PC-3 (cell line): Measurements from ENCODE around the gene ABL1. TPM values are rescaled to one million over a fixed set of nuclear protein-coding genes. Genes with fewer than 3 reads are reported as not detected.

Experiments
- ATAC-seq: fragments of 200-7000 bp; cut with Tn5 transposase; 2 replicates; pipeline ENCODE4 v1.9.1; 2020; ENCODE audit warnings: mild to moderate bottlenecking, moderate library complexity
- BruUV-seq: library from RNA; stranded (reverse); fragments of 400-500 nt; replicated peaks from 2 replicates; lab custom pipeline; 2021; lab: Mats Ljungman, UMichigan
- CTCF ChIA-PET: fragments of 300-600 bp; sonication (Branson Sonifier 250); formaldehyde crosslinking; loops from one replicate; lab custom pipeline; 2022; ENCODE audit warnings: antibody characterized with exemption; lab: Charles Lee
- POLR2A ChIA-PET: fragments of 300-600 bp; sonication (Branson Sonifier 250); formaldehyde crosslinking; loops from one replicate; lab custom pipeline; 2022; ENCODE audit warnings: antibody characterized with exemption; ENCODE audit not compliant: unreplicated experiment; lab: Charles Lee
- DNase-seq: peaks from one replicate; pipeline ENCODE4 v3.0.0-alpha.2; 2015
- H2AFZ ChIP-seq: fragments of 300-600 bp; sonication (generic); 2 replicates; pipeline ENCODE4 v1.6.0; 2016; ENCODE audit warnings: antibody characterized with exemption, low read length
- H3F3A ChIP-seq: fragments of 300-600 bp; sonication (generic); one replicate; pipeline ENCODE4 v1.6.0; 2017; ENCODE audit warnings: antibody characterized with exemption, low read length, control low read depth, mild to moderate bottlenecking; ENCODE audit not compliant: unreplicated experiment
- H3K27ac ChIP-seq: fragments of 300-600 bp; sonication (generic); 2 replicates; pipeline ENCODE4 v1.5.1; 2016; ENCODE audit warnings: mild to moderate bottlenecking, low read length
- H3K27me3 ChIP-seq: fragments of 300-600 bp; sonication (generic); 2 replicates; pipeline ENCODE4 v1.6.1; 2016; ENCODE audit warnings: low read length, mixed read lengths
- H3K36me3 ChIP-seq: fragments of 300-600 bp; sonication (generic); 2 replicates; pipeline ENCODE4 v1.6.1; 2016; ENCODE audit warnings: low read depth, mixed run types, low read length, mixed read lengths
- H3K4me1 ChIP-seq: fragments of 300-600 bp; sonication (generic); 2 replicates; pipeline ENCODE4 v1.5.1; 2016; ENCODE audit warnings: low read length; ENCODE audit not compliant: insufficient read depth
- H3K4me2 ChIP-seq: fragments of 300-600 bp; sonication (generic); 2 replicates; pipeline ENCODE4 v1.6.0; 2016; ENCODE audit warnings: low read length
- H3K4me3 ChIP-seq: fragments of 300-600 bp; sonication (generic); 2 replicates; pipeline ENCODE4 v1.5.1; 2016; ENCODE audit warnings: mild to moderate bottlenecking, low read length, mixed read lengths
- H3K79me2 ChIP-seq: fragments of 300-600 bp; sonication (generic); 2 replicates; pipeline ENCODE4 v1.6.1; 2017; ENCODE audit warnings: low read length, mixed read lengths
- H3K9ac ChIP-seq: fragments of 300-600 bp; sonication (generic); 2 replicates; pipeline ENCODE4 v1.6.0; 2016; ENCODE audit warnings: mild to moderate bottlenecking, low read length
- H3K9me2 ChIP-seq: fragments of 300-600 bp; sonication (generic); replicated peaks from 2 replicates; pipeline ENCODE4 v1.6.1; 2016; ENCODE audit warnings: mixed run types, low read length, mixed read lengths
- H3K9me3 ChIP-seq: fragments of 300-600 bp; sonication (generic); 2 replicates; pipeline ENCODE4 v1.6.1; 2016; ENCODE audit warnings: low read length, mixed read lengths
- H4K20me1 ChIP-seq: fragments of 300-600 bp; sonication (generic); 2 replicates; pipeline ENCODE4 v1.6.1; 2016; ENCODE audit warnings: low read length, mixed read lengths
- CTCF ChIP-seq: fragments of 300-600 bp; sonication (generic); conservative IDR thresholded peaks from 2 replicates; pipeline ENCODE4 v1.5.1; 2017; ENCODE audit warnings: antibody characterized with exemption, low read depth, mild to moderate bottlenecking, low read length
- EZH2 ChIP-seq: fragments of 300-600 bp; sonication (generic); IDR thresholded peaks from one replicate; pipeline ENCODE4 v1.6.1; 2017; ENCODE audit warnings: antibody characterized with exemption, mild to moderate bottlenecking, low read length; ENCODE audit not compliant: unreplicated experiment
- EZH2phosphoT487 ChIP-seq: fragments of 300-600 bp; sonication (generic); IDR thresholded peaks from 2 replicates; pipeline ENCODE4 v1.6.1; 2018; ENCODE audit warnings: mild to moderate bottlenecking, antibody characterized with exemption, low read length, borderline replicate concordance
- intact Hi-C: fragments of 100-400 bp; cut with micrococcal nuclease; formaldehyde crosslinking; loops from 2 replicates; pipeline ENCODE4 v1.9.0; 2023
- total RNA-seq: library from RNA; depleted of rRNA; stranded (reverse); fragments of >200 nt; gene quantifications from 2 replicates; pipeline ENCODE4 v1.2.3, GENCODE V29; 2014

ABL1 gene
- total RNA-seq, 1 experiment from 2014 or later = 22.8 TPM

- H3K4me2 ChIP-seq = no peak overlapping the region
- ATAC-seq (no peak), DNase-seq (no peak)
- H4K20me1 ChIP-seq = no peaks in the 10 kb centered on the region
- H2AFZ ChIP-seq = no peak overlapping the region
- H3K79me2 ChIP-seq = no peaks in the 10 kb centered on the region
- ChIA-PET CTCF (no interaction called here), POLR2A (no interaction called here)
- no TSS peak for BruUV-seq
- H3K9me3 ChIP-seq = no peaks in the 10 kb centered on the region
- H3K27me3 ChIP-seq = no peaks in the 10 kb centered on the region
- H3K9ac ChIP-seq = no peak overlapping the region
- no peak overlapping the region for H3K27ac ChIP-seq
- intact Hi-C loops = no loop called here
- no peaks in the 10 kb centered on the region for H3F3A ChIP-seq
- H3K4me3 ChIP-seq = no peak overlapping the region
- H3K4me1 ChIP-seq = peaks cover 25% of the 10 kb centered on the region
- no peaks in the 10 kb centered on the region for H3K9me2 ChIP-seq
- no peaks in the 10 kb centered on the region for H3K36me3 ChIP-seq
- no peak for TF ChIP-seq EZH2phosphoT487
- TF ChIP-seq CTCF = no peak
- TF ChIP-seq EZH2 = no peak
Observed at GRCh38 chr9:130923611-130924447, 88.8 kb downstream of the ABL1 start.

- Histone ChIP-seq H3K4me3 (no peak overlapping the region), H3K4me1 (peaks cover 29% of the 10 kb centered on the region), H3K9me3 (no peaks in the 10 kb centered on the region), H3K79me2 (no peaks in the 10 kb centered on the region), H3F3A (no peaks in the 10 kb centered on the region), H4K20me1 (no peaks in the 10 kb centered on the region), H3K27me3 (no peaks in the 10 kb centered on the region), H3K9me2 (no peaks in the 10 kb centered on the region), H3K36me3 (no peaks in the 10 kb centered on the region), H3K9ac (no peak overlapping the region), H2AFZ (no peak overlapping the region), H3K27ac (no peak overlapping the region), H3K4me2 (no peak overlapping the region)
- ChIA-PET POLR2A (no interaction called here), CTCF (no interaction called here)
- intact Hi-C loops = no loop called here
- no TSS peak for BruUV-seq
- no peak for TF ChIP-seq CTCF
- no peak for TF ChIP-seq EZH2phosphoT487
- TF ChIP-seq EZH2 = no peak
- ATAC-seq (no peak), DNase-seq (no peak)
Observed at GRCh38 chr9:130924448-130924788, 89.4 kb downstream of the ABL1 start.

GRCh38 chr9:130925050-130925678, 90.1 kb downstream of the ABL1 start:
- CTCF ChIA-PET = interaction anchor here (0.6 kb wide), 1 partner anchor 502 kb away, joined by 3 read pairs; no protein-coding TSS in a partner anchor
- no peaks in the 10 kb centered on the region for H3K79me2 ChIP-seq
- H3K9ac ChIP-seq = no peak overlapping the region
- no peaks in the 10 kb centered on the region for H4K20me1 ChIP-seq
- H3K36me3 ChIP-seq = no peaks in the 10 kb centered on the region
- H3K4me1 ChIP-seq = peaks cover 29% of the 10 kb centered on the region
- POLR2A ChIA-PET = no interaction called here
- DNase-seq (no peak), ATAC-seq (no peak)
- H3K4me3 ChIP-seq = no peak overlapping the region
- H3F3A ChIP-seq = no peaks in the 10 kb centered on the region
- no peak overlapping the region for H2AFZ ChIP-seq
- BruUV-seq = no TSS peak
- TF ChIP-seq CTCF (no peak), EZH2phosphoT487 (no peak), EZH2 (no peak)
- intact Hi-C loops = no loop called here
- H3K27ac ChIP-seq = no peak overlapping the region
- H3K9me2 ChIP-seq = no peaks in the 10 kb centered on the region
- H3K27me3 ChIP-seq = no peaks in the 10 kb centered on the region
- H3K9me3 ChIP-seq = no peaks in the 10 kb centered on the region
- H3K4me2 ChIP-seq = no peak overlapping the region
